ENCODE results near the gene INKA1.

INKA1 gene

GRCh38 chr3:49842843-49843517 is 39.9 kb downstream of the INKA1 start:
- Histone ChIP-seq H3K27ac (ENCODE audit: low read length) (no peak overlapping the region), H3K4me1 (ENCODE audit: control insufficient read depth, insufficient read depth, low read length) (no peaks in the 10 kb centered on the region), H3K27me3 (ENCODE audit: control insufficient read depth, insufficient read depth, low read length) (no peaks in the 10 kb centered on the region), H3K4me3 (ENCODE audit: low read length) (no peak overlapping the region), H3K9me3 (ENCODE audit: control insufficient read depth, insufficient read depth, low read length) (no peaks in the 10 kb centered on the region), H3K36me3 (ENCODE audit: control insufficient read depth, insufficient read depth, low read length) (peaks cover 30% of the 10 kb centered on the region)
- WGBS (ENCODE audit: insufficient coverage, insufficient read length) = no CpG with 5 or more reads among the region's 3 CpGs
- DNase-seq (ENCODE audit: low read depth, low spot score) = no peak

- WGBS (ENCODE audit: insufficient coverage, insufficient read length) = no CpG with 5 or more reads among the region's 5 CpGs
- no peak for DNase-seq (ENCODE audit: low read depth, low spot score)
- no peak overlapping the region for H3K27ac ChIP-seq (ENCODE audit: low read length)
- no peaks in the 10 kb centered on the region for H3K27me3 ChIP-seq (ENCODE audit: control insufficient read depth, insufficient read depth, low read length)
- H3K36me3 ChIP-seq (ENCODE audit: control insufficient read depth, insufficient read depth, low read length) = peaks cover 23% of the 10 kb centered on the region; the same call in 1 of the 2 replicates
- H3K9me3 ChIP-seq (ENCODE audit: control insufficient read depth, insufficient read depth, low read length) = no peaks in the 10 kb centered on the region
- no peak overlapping the region for H3K4me3 ChIP-seq (ENCODE audit: low read length)
- no peaks in the 10 kb centered on the region for H3K4me1 ChIP-seq (ENCODE audit: control insufficient read depth, insufficient read depth, low read length)
Observed at GRCh38 chr3:49844464-49845183, 41.6 kb downstream of the INKA1 start.

DNA sequence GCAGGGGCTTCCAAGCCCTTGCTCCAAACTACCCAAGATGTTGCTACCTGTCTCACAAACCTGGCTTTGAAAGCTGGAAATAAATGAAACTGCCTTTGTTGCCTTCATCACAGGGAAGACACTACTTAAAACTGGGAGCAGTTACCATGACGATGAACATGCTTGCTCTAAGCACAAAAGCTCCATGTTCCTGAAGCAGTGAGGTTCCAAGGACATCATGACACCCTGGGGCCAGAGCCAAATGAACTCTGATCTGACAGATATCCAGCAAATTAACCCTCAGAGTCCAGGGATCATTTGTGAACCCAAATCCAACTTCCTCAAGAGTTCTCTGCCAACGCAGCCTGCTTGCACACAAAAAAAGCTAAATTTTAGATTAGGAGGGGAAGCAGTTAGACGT is 42.6 kb downstream of the INKA1 start:
- Histone ChIP-seq H3K9me3 (ENCODE audit: control insufficient read depth, insufficient read depth, low read length) (no peaks in the 10 kb centered on the region), H3K36me3 (ENCODE audit: control insufficient read depth, insufficient read depth, low read length) (peaks cover 18% of the 10 kb centered on the region; the same call in 1 of the 2 replicates), H3K4me3 (ENCODE audit: low read length) (no peak overlapping the region), H3K27me3 (ENCODE audit: control insufficient read depth, insufficient read depth, low read length) (no peaks in the 10 kb centered on the region), H3K4me1 (ENCODE audit: control insufficient read depth, insufficient read depth, low read length) (no peaks in the 10 kb centered on the region), H3K27ac (ENCODE audit: low read length) (no peak overlapping the region)
- no peak for DNase-seq (ENCODE audit: low read depth, low spot score)
- no CpG with 5 or more reads among the region's 3 CpGs for WGBS (ENCODE audit: insufficient coverage, insufficient read length)

Measured in iPS DF 6.9 (cell line).